A673 (cell line): Measurements from ENCODE around the gene GPR62. TPM values are rescaled to one million over a fixed set of nuclear protein-coding genes. Genes with fewer than 3 reads are reported as not detected.

Experiments used
- BruUV-seq: library from RNA; stranded (reverse); fragments of 400-500 nt; replicated peaks from 2 replicates; lab custom pipeline; 2021; lab: Mats Ljungman, UMichigan
- CTCF ChIA-PET: fragments of 300-600 bp; sonication (Branson Sonifier 250); formaldehyde crosslinking; loops from one replicate; lab custom pipeline; 2022; ENCODE audit warnings: antibody characterized with exemption; lab: Charles Lee
- POLR2A ChIA-PET: fragments of 300-600 bp; sonication (Branson Sonifier 250); formaldehyde crosslinking; loops from one replicate; lab custom pipeline; 2022; ENCODE audit warnings: antibody characterized with exemption; ENCODE audit not compliant: low non-redundant PET; lab: Charles Lee
- DNase-seq: peaks from one replicate; pipeline ENCODE4 v3.0.0-alpha.2; 2015; ENCODE audit warnings: low spot score
- H3K27ac ChIP-seq: fragments of 200-600 bp; sonication (generic); 2 replicates; pipeline ENCODE4 v1.5.1; 2016; ENCODE audit warnings: mixed run types, low read depth, mild to moderate bottlenecking, mixed read lengths, antibody characterized with exemption, low read length; ENCODE audit not compliant: poor library complexity, severe bottlenecking
- H3K27me3 ChIP-seq: fragments of 200-600 bp; sonication (generic); replicated peaks from 2 replicates; pipeline ENCODE4 v1.6.1; 2017; ENCODE audit warnings: mixed run types, low read depth, mild to moderate bottlenecking, mixed read lengths, antibody characterized with exemption, low read length; ENCODE audit not compliant: insufficient read depth, poor library complexity
- H3K36me3 ChIP-seq: fragments of 200-600 bp; sonication (generic); 2 replicates; pipeline ENCODE4 v1.6.1; 2016; ENCODE audit warnings: mixed run types, mild to moderate bottlenecking, mixed read lengths, antibody characterized with exemption, low read length; ENCODE audit not compliant: insufficient read depth, poor library complexity, severe bottlenecking
- H3K4me1 ChIP-seq: fragments of 200-600 bp; sonication (generic); 2 replicates; pipeline ENCODE4 v1.6.1; 2017; ENCODE audit warnings: mixed run types, mild to moderate bottlenecking, mixed read lengths, antibody characterized with exemption, low read length; ENCODE audit not compliant: insufficient read depth, poor library complexity, severe bottlenecking
- H3K4me3 ChIP-seq: fragments of 200-600 bp; sonication (generic); 2 replicates; pipeline ENCODE4 v1.5.1; 2016; ENCODE audit warnings: low read depth, mixed run types, mild to moderate bottlenecking, mixed read lengths, low read length; ENCODE audit not compliant: poor library complexity, severe bottlenecking
- H3K9me3 ChIP-seq: fragments of 200-600 bp; sonication (generic); 2 replicates; pipeline ENCODE4 v1.6.1; 2016; ENCODE audit warnings: mixed run types, low read depth, mild to moderate bottlenecking, mixed read lengths, antibody characterized with exemption, low read length; ENCODE audit not compliant: poor library complexity, severe bottlenecking
- EZH2 ChIP-seq: fragments of 200-600 bp; sonication (generic); IDR thresholded peaks from 2 replicates; pipeline ENCODE4 v1.6.1; 2017; ENCODE audit warnings: borderline replicate concordance, low read depth, mild to moderate bottlenecking, mixed read lengths, antibody characterized with exemption, low read length; ENCODE audit not compliant: poor library complexity, severe bottlenecking
- intact Hi-C: fragments of 100-400 bp; cut with micrococcal nuclease; formaldehyde crosslinking; loops from one replicate; pipeline ENCODE4 v1.10.0; 2022; ENCODE audit not compliant: unreplicated experiment
- total RNA-seq: library from RNA; stranded (reverse); gene quantifications from 2 replicates; pipeline ENCODE4 v1.2.3, GENCODE V29; 2021
- TF ChIP-seq, protein P1 (sequence below): fragments of 300-800, 200-600 bp; sonication (generic); conservative IDR thresholded peaks from 2 replicates; pipeline ENCODE4 v1.5.1; 2017; ENCODE audit warnings: low read depth, mild to moderate bottlenecking, antibody characterized with exemption, low read length, moderate library complexity, mixed read lengths

The GPR62 gene
- total RNA-seq, 1 experiment from 2014 or later = not detected

GRCh38 chr3:51966922-51967383 is 11.8 kb downstream of the GPR62 start:
- no peaks in the 10 kb centered on the region for H3K4me1 ChIP-seq
- peak overlapping the region; percentile 30 for H3K27ac ChIP-seq
- CTCF ChIA-PET = interaction anchor here (0.6 kb wide), 1 partner anchor 1351 kb away, joined by 3 read pairs; no protein-coding TSS in a partner anchor
- POLR2A ChIA-PET = interaction anchor here (0.6 kb wide), 1 partner anchor 582 kb away, joined by 3 read pairs; the partner anchor contains the start of gene MANF
- DNase-seq = no peak
- intact Hi-C loops = no loop called here
- no TSS peak for BruUV-seq
- no peaks in the 10 kb centered on the region for H3K9me3 ChIP-seq
- TF ChIP-seq, protein P1, sequence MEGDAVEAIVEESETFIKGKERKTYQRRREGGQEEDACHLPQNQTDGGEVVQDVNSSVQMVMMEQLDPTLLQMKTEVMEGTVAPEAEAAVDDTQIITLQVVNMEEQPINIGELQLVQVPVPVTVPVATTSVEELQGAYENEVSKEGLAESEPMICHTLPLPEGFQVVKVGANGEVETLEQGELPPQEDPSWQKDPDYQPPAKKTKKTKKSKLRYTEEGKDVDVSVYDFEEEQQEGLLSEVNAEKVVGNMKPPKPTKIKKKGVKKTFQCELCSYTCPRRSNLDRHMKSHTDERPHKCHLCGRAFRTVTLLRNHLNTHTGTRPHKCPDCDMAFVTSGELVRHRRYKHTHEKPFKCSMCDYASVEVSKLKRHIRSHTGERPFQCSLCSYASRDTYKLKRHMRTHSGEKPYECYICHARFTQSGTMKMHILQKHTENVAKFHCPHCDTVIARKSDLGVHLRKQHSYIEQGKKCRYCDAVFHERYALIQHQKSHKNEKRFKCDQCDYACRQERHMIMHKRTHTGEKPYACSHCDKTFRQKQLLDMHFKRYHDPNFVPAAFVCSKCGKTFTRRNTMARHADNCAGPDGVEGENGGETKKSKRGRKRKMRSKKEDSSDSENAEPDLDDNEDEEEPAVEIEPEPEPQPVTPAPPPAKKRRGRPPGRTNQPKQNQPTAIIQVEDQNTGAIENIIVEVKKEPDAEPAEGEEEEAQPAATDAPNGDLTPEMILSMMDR = no peak
- TF ChIP-seq EZH2 = no peak
- H3K27me3 ChIP-seq = no peaks in the 10 kb centered on the region
- H3K4me3 ChIP-seq = peak overlapping the region; percentile 42
- no peaks in the 10 kb centered on the region for H3K36me3 ChIP-seq

GRCh38 chr3:51967384-51968169 is 12.4 kb downstream of the GPR62 start, which contains the start of gene PCBP4:
Gene PCBP4, minus strand, starts transcription at chr3:51967454. Its CDS starts 6,214 bp downstream, at chr3:51961240.
- no TSS peak for BruUV-seq
- ChIA-PET POLR2A (interaction anchor here (0.6 to 0.7 kb wide), 2 partner anchors 37 to 235 kb away, joined by 3 to 5 read pairs; no protein-coding TSS in a partner anchor), CTCF (interaction anchor here (0.6 kb wide), 4 partner anchors 63 to 1351 kb away, joined by 3 to 9 read pairs (median 4); no protein-coding TSS in a partner anchor)
- Histone ChIP-seq H3K27ac (peak within 1 kb of the TSS; percentile 30), H3K36me3 (no peaks in the 10 kb centered on the region), H3K9me3 (no peaks in the 10 kb centered on the region), H3K4me1 (no peaks in the 10 kb centered on the region), H3K4me3 (peak within 1 kb of the TSS; percentile 53), H3K27me3 (no peaks in the 10 kb centered on the region)
- intact Hi-C loops = no loop called here
- DNase-seq = no peak
- TF ChIP-seq EZH2 = no peak
- TF ChIP-seq, protein P1 = no peak

DNA sequence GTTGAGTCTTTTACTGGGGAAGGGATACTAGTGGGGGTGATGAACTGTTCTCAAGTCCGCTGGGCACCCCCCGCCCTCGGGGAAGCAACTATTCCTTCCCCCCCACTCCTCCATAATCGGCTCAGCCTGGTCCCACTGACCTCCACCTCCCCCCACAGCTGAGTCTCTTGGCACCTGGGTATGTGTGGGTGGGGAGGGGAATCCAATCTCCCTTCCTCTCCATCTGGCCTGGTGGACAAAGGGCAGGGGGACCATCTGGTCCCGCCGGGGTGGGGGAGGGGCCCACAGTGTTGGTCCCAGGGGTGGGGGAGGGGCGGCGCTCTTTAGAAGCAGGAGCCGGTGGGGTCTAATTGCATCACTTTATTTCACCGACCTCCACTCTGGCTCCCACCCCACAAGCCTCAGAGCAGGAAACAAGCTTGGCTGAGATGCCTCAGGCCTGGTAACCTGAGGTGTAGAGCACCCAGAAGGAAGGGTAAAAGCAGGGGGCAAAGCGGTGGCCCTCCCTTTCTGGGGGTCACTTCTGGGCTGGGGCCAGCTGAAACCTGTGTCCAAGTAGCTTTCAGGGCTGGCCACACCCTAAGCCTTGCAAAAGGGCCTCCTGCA is 13.1 kb downstream of the GPR62 start:
- TF ChIP-seq, protein P1 = no peak
- TF ChIP-seq EZH2 = no peak
- ChIA-PET POLR2A (interaction anchor here (0.6 to 0.7 kb wide), 2 partner anchors 36 to 234 kb away, joined by 3 to 5 read pairs; no protein-coding TSS in a partner anchor), CTCF (interaction anchor here (0.6 kb wide), 3 partner anchors 62 to 459 kb away, joined by 3 to 9 read pairs (median 4); no protein-coding TSS in a partner anchor)
- no peaks in the 10 kb centered on the region for H3K27me3 ChIP-seq
- H3K36me3 ChIP-seq = no peaks in the 10 kb centered on the region
- H3K9me3 ChIP-seq = no peaks in the 10 kb centered on the region
- intact Hi-C loops = no loop called here
- H3K4me1 ChIP-seq = no peaks in the 10 kb centered on the region
- H3K4me3 ChIP-seq = peak overlapping the region; percentile 53
- no peak for DNase-seq
- BruUV-seq = no TSS peak
- no peak overlapping the region for H3K27ac ChIP-seq
